ENCODE measurements around the gene HLA-DPA1. TPM values are rescaled to one million over a fixed set of nuclear protein-coding genes. Genes with fewer than 3 reads are reported as not detected.

The HLA-DPA1 gene
- total and polyA plus RNA-seq, 10 of the 15 experiments (the other 5 are each of a cell fraction or from before 2014, with no cell fraction given), result 508 to 1,640 (median 829) TPM

DNA sequence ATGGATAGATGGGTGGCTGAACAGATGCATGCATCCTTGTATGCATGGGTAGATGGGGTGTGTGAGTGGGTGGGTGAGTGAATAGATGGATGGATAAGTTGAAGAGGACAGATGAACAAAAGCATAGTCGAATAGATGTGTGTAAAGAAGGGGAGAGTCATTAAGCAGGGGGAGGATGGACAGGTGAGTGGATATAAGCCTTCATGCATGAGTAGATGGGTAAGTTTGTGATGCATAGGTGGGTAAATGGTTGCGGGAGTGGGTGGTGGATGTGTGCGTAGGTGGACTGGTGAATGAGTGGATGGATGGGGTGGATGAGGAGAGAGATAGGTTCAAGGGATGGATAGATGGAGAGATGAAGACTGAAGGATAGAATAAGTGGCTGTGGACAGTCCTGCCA is 31.9 kb upstream of the HLA-DPA1 start:
- POLR2A ChIA-PET, result no interaction called here
- DNase-seq (ENCODE audit: low read depth, low spot score), result no peak
- no TSS peak for BruUV-seq (replicated peaks)
- RAD21 ChIA-PET (ENCODE audit: unreplicated experiment), result no interaction called here
- FAIRE-seq, result no peak
- TF ChIP-seq TCF7 (IDR thresholded peaks at IDR 0.05; ENCODE audit: borderline replicate concordance) (no peak), MEF2A (IDR thresholded peaks at IDR 0.05; ENCODE audit: insufficient read depth, low read depth, low read length) (no peak), CHD4 (IDR thresholded peaks at IDR 0.05) (no peak), EZH2 (IDR thresholded peaks at IDR 0.05; ENCODE audit: borderline replicate concordance, control insufficient read depth, low read depth, low read length) (no peak), BCL11A (IDR thresholded peaks at IDR 0.05; ENCODE audit: low read depth, low read length) (no peak), SIX5 (IDR thresholded peaks at IDR 0.05; ENCODE audit: low read depth, low read length, severe bottlenecking) (no peak), SMAD1 (IDR thresholded peaks at IDR 0.05; ENCODE audit: low read depth, partially characterized antibody) (no peak), YBX1 (IDR thresholded peaks at IDR 0.05) (no peak), TARDBP (IDR thresholded peaks at IDR 0.05; ENCODE audit: borderline replicate concordance) (no peak), SMAD5 (IDR thresholded peaks at IDR 0.05; ENCODE audit: low read depth) (no peak)
- TF ChIP-seq, protein P1, sequence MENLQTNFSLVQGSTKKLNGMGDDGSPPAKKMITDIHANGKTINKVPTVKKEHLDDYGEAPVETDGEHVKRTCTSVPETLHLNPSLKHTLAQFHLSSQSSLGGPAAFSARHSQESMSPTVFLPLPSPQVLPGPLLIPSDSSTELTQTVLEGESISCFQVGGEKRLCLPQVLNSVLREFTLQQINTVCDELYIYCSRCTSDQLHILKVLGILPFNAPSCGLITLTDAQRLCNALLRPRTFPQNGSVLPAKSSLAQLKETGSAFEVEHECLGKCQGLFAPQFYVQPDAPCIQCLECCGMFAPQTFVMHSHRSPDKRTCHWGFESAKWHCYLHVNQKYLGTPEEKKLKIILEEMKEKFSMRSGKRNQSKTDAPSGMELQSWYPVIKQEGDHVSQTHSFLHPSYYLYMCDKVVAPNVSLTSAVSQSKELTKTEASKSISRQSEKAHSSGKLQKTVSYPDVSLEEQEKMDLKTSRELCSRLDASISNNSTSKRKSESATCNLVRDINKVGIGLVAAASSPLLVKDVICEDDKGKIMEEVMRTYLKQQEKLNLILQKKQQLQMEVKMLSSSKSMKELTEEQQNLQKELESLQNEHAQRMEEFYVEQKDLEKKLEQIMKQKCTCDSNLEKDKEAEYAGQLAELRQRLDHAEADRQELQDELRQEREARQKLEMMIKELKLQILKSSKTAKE (IDR thresholded peaks at IDR 0.05; ENCODE audit: low read depth, poor library complexity, severe bottlenecking), result no peak
- TF ChIP-seq, protein P2, sequence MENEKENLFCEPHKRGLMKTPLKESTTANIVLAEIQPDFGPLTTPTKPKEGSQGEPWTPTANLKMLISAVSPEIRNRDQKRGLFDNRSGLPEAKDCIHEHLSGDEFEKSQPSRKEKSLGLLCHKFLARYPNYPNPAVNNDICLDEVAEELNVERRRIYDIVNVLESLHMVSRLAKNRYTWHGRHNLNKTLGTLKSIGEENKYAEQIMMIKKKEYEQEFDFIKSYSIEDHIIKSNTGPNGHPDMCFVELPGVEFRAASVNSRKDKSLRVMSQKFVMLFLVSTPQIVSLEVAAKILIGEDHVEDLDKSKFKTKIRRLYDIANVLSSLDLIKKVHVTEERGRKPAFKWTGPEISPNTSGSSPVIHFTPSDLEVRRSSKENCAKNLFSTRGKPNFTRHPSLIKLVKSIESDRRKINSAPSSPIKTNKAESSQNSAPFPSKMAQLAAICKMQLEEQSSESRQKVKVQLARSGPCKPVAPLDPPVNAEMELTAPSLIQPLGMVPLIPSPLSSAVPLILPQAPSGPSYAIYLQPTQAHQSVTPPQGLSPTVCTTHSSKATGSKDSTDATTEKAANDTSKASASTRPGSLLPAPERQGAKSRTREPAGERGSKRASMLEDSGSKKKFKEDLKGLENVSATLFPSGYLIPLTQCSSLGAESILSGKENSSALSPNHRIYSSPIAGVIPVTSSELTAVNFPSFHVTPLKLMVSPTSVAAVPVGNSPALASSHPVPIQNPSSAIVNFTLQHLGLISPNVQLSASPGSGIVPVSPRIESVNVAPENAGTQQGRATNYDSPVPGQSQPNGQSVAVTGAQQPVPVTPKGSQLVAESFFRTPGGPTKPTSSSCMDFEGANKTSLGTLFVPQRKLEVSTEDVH (IDR thresholded peaks at IDR 0.05; ENCODE audit: low read depth, partially characterized antibody), result no peak
- TF ChIP-seq, protein P3, sequence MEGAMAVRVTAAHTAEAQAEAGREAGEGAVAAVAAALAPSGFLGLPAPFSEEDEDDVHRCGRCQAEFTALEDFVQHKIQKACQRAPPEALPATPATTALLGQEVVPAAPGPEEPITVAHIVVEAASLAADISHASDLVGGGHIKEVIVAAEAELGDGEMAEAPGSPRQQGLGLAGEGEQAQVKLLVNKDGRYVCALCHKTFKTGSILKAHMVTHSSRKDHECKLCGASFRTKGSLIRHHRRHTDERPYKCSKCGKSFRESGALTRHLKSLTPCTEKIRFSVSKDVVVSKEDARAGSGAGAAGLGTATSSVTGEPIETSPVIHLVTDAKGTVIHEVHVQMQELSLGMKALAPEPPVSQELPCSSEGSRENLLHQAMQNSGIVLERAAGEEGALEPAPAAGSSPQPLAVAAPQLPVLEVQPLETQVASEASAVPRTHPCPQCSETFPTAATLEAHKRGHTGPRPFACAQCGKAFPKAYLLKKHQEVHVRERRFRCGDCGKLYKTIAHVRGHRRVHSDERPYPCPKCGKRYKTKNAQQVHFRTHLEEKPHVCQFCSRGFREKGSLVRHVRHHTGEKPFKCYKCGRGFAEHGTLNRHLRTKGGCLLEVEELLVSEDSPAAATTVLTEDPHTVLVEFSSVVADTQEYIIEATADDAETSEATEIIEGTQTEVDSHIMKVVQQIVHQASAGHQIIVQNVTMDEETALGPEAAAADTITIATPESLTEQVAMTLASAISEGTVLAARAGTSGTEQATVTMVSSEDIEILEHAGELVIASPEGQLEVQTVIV (IDR thresholded peaks at IDR 0.05; ENCODE audit: borderline replicate concordance, partially characterized antibody), result no peak
- SMC1A ChIA-PET (ENCODE audit: uncharacterized antibody, unreplicated experiment), result no interaction called here
- CTCF ChIA-PET, result no interaction called here
- in situ Hi-C loops (cut with MboI), result no loop called here
- Histone ChIP-seq H3K27ac (ENCODE audit: control insufficient read depth, insufficient read depth) (no peak overlapping the region), H3K79me2 (ENCODE audit: control insufficient read depth, insufficient read depth, low read length) (no peaks in the 10 kb centered on the region), H3K36me3 (ENCODE audit: control insufficient read depth in 2 of 2, insufficient read depth in 2 of 2, low read length in 1 of 2) (no peaks in the 10 kb centered on the region), H2AFZ (ENCODE audit: control insufficient read depth, low read depth, low read length) (no peak overlapping the region), H3K27me3 (replicated peaks in 1 of 2; ENCODE audit: control insufficient read depth in 2 of 2, insufficient read depth in 2 of 2, low read length in 1 of 2) (no peaks in the 10 kb centered on the region; a peak in 1 of 4 replicates), H3K9me3 (replicated peaks; ENCODE audit: control insufficient read depth, insufficient read depth, low read length) (peaks cover 4% of the 10 kb centered on the region; the same call in 2 of the 3 replicates), H3K4me1 (ENCODE audit: control insufficient read depth, insufficient read depth, low read length) (peaks cover 4% of the 10 kb centered on the region), H3K9ac (ENCODE audit: control insufficient read depth, insufficient read depth, low read length) (no peak overlapping the region), H3K4me2 (ENCODE audit: control insufficient read depth, insufficient read depth) (no peak overlapping the region), H3K4me3 (no peak overlapping the region), H4K20me1 (ENCODE audit: control insufficient read depth, insufficient read depth) (no peaks in the 10 kb centered on the region)
- intact Hi-C loops (cut with micrococcal nuclease; ENCODE audit: unreplicated experiment), result no loop called here
- WGBS (ENCODE audit: insufficient coverage, insufficient replicate concordance, low lambda C conversion rate, missing lambda C conversion rate), result 64% methylated on average over 3 of the region's 3 CpGs
- ATAC-seq, result no peak

All from GM12878 (cell line).